ENCODE data around the gene TMEFF1. TPM values are rescaled to one million over a fixed set of nuclear protein-coding genes. Genes with fewer than 3 reads are reported as not detected.

TMEFF1 gene
- total and polyA plus RNA-seq, 4 donors = 0.01 to 0.77 (median 0.71) TPM; not detected in 1

DNA sequence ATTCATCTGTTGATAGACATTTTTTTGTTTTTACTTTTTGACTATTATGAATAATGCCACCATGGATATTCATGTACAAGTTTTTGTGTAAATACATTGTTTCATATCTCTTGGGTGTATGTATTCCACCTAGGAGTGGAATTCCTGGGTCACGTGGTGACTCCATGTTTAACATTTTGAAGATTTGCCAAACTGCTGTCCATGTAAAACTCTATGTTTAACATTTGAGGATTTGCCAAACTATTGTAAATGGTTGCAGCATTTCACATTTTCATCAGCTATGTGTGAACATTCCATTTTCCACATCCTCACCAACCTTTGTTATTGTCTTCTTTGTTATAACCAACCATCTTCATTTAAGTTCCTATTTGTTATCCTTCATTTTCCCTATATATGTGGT is 12.2 kb downstream of the TMEFF1 start:
- no peak for ATAC-seq (ENCODE audit: insufficient read depth, low FRiP score)
- no peak overlapping the region for H3K27ac ChIP-seq (ENCODE audit: low read depth in 1 of 2, low read length in 1 of 2)
- no peak overlapping the region for H3K9ac ChIP-seq (ENCODE audit: insufficient read depth in 1 of 2, low read length in 2 of 2)
- H3K36me3 ChIP-seq (ENCODE audit: control insufficient read depth in 4 of 4, insufficient read depth in 4 of 4, low read length in 4 of 4) = no peaks in the 10 kb centered on the region
- no peaks in the 10 kb centered on the region for H3K4me1 ChIP-seq (ENCODE audit: control insufficient read depth in 5 of 5, insufficient read depth in 5 of 5, low read length in 5 of 5)
- 71 to 82% methylated on average over 1 of the region's 1 CpG for WGBS, 2 donors
- no peak overlapping the region for H3K4me3 ChIP-seq
- no peaks in the 10 kb centered on the region for H3K27me3 ChIP-seq (ENCODE audit: control insufficient read depth in 3 of 3, insufficient read depth in 3 of 3, low read length in 2 of 3)
- no peaks in the 10 kb centered on the region for H3K9me3 ChIP-seq (ENCODE audit: control insufficient read depth in 4 of 4, insufficient read depth in 3 of 4, low read length in 3 of 4)
- DNase-seq = no peak
- TF ChIP-seq, protein P1, sequence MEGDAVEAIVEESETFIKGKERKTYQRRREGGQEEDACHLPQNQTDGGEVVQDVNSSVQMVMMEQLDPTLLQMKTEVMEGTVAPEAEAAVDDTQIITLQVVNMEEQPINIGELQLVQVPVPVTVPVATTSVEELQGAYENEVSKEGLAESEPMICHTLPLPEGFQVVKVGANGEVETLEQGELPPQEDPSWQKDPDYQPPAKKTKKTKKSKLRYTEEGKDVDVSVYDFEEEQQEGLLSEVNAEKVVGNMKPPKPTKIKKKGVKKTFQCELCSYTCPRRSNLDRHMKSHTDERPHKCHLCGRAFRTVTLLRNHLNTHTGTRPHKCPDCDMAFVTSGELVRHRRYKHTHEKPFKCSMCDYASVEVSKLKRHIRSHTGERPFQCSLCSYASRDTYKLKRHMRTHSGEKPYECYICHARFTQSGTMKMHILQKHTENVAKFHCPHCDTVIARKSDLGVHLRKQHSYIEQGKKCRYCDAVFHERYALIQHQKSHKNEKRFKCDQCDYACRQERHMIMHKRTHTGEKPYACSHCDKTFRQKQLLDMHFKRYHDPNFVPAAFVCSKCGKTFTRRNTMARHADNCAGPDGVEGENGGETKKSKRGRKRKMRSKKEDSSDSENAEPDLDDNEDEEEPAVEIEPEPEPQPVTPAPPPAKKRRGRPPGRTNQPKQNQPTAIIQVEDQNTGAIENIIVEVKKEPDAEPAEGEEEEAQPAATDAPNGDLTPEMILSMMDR (IDR thresholded peaks at IDR 0.05; ENCODE audit: control extremely low read depth, extremely low read depth) = no peak

DNA sequence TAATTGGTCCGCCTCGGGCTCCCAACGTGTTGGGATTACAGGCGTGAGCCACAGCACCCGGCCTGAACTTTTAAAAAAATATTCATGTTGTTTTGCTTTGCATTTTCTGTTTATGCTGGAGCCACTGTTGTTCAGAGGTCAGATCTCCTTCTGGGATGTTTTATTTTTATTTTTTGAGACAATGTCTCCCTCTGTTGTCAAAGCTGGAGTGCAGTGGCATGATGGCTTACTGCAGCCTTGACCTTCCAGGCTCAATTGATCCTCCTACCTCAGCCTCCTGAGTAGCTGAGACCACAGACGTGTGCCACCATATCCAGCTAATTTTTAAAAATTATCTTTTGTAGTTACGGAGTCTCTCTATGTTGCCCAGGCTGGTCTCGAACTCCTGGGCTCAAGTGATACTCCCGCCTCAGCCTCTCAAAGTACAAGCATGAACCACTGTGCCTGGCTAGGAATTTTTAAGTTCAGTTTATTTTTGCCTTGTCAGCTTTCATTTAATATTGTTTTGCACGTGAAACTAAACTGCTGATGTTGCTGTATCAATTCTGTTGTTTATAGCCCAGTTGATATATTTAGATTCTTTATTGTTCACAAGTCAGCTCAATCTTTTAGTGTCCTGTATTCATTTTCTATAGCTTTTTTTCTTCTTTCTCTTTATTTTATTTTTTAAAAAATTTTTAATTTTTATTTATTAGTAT is 13.7 kb downstream of the TMEFF1 start:
- Histone ChIP-seq H3K9ac (ENCODE audit: insufficient read depth in 1 of 2, low read length in 2 of 2) (no peak overlapping the region), H3K36me3 (ENCODE audit: control insufficient read depth in 4 of 4, insufficient read depth in 4 of 4, low read length in 4 of 4) (no peaks in the 10 kb centered on the region), H3K27ac (ENCODE audit: low read depth in 1 of 2, low read length in 1 of 2) (no peak overlapping the region), H3K9me3 (ENCODE audit: control insufficient read depth in 4 of 4, insufficient read depth in 3 of 4, low read length in 3 of 4) (no peaks in the 10 kb centered on the region), H3K4me3 (no peak overlapping the region), H3K4me1 (ENCODE audit: control insufficient read depth in 5 of 5, insufficient read depth in 5 of 5, low read length in 5 of 5) (no peaks in the 10 kb centered on the region), H3K27me3 (ENCODE audit: control insufficient read depth in 3 of 3, insufficient read depth in 3 of 3, low read length in 2 of 3) (no peaks in the 10 kb centered on the region)
- no peak for DNase-seq
- TF ChIP-seq, protein P1 (IDR thresholded peaks at IDR 0.05; ENCODE audit: control extremely low read depth, extremely low read depth) = no peak
- no peak for ATAC-seq (ENCODE audit: insufficient read depth, low FRiP score)
- WGBS, 2 donors = 91 to 92% methylated on average over 10 of the region's 10 CpGs

DNA sequence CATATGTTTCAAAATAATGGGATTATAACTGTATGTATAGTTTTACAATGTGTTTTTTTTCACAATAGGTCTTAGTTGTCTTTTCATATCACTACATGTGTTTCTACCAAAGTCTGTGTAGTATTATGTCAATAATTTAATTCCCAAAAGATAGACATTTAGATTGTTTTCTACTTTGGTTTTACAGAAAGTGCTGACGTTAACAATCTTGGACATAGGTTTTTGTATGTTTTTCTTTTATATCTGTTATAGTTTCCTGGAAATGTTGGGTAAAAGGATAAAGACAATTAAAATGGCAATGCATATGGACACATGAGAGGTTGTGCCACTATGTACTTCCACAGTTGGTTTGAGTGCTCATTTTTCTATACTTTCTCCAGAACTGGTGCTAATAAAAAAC is 15.2 kb downstream of the TMEFF1 start:
- Histone ChIP-seq H3K4me1 (ENCODE audit: control insufficient read depth in 5 of 5, insufficient read depth in 5 of 5, low read length in 5 of 5) (no peaks in the 10 kb centered on the region), H3K9me3 (ENCODE audit: control insufficient read depth in 4 of 4, insufficient read depth in 3 of 4, low read length in 3 of 4) (no peaks in the 10 kb centered on the region), H3K27me3 (ENCODE audit: control insufficient read depth in 3 of 3, insufficient read depth in 3 of 3, low read length in 2 of 3) (no peaks in the 10 kb centered on the region), H3K9ac (ENCODE audit: insufficient read depth in 1 of 2, low read length in 2 of 2) (no peak overlapping the region), H3K4me3 (no peak overlapping the region), H3K36me3 (ENCODE audit: control insufficient read depth in 4 of 4, insufficient read depth in 4 of 4, low read length in 4 of 4) (no peaks in the 10 kb centered on the region), H3K27ac (ENCODE audit: low read depth in 1 of 2, low read length in 1 of 2) (no peak overlapping the region)
- WGBS, 2 donors = 92 to 96% methylated on average over 1 of the region's 1 CpG
- no peak for DNase-seq
- TF ChIP-seq, protein P1 (IDR thresholded peaks at IDR 0.05; ENCODE audit: control extremely low read depth, extremely low read depth) = no peak
- ATAC-seq (ENCODE audit: insufficient read depth, low FRiP score) = no peak

DNA sequence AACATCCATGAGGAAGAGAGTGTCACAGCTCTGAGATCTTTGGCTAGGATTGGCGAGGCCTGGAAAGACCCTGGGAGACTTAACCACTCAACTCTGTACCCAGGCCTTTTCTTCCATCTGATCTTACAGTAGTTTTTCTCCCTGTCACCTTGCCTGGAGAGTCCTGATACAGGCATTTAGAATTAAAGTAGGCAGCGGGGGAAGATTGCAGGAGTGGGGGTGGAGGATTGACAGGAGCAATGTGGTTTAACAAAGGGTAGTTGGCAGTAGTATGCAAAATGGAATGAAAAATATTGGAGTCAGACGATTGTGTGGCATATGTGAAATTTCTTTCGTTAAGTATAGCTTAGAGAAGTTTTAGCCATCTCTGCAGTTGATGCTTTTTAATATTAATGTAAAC is 16.9 kb downstream of the TMEFF1 start:
- ATAC-seq (ENCODE audit: insufficient read depth, low FRiP score) (no peak), DNase-seq (no peak)
- no peaks in the 10 kb centered on the region for H3K36me3 ChIP-seq (ENCODE audit: control insufficient read depth in 4 of 4, insufficient read depth in 4 of 4, low read length in 4 of 4)
- TF ChIP-seq, protein P1 (IDR thresholded peaks at IDR 0.05; ENCODE audit: control extremely low read depth, extremely low read depth) = no peak
- WGBS, 2 donors = 86 to 87% methylated on average over 4 of the region's 4 CpGs
- no peak overlapping the region for H3K4me3 ChIP-seq
- no peaks in the 10 kb centered on the region for H3K27me3 ChIP-seq (ENCODE audit: control insufficient read depth in 3 of 3, insufficient read depth in 3 of 3, low read length in 2 of 3)
- H3K27ac ChIP-seq (ENCODE audit: low read depth in 1 of 2, low read length in 1 of 2) = no peak overlapping the region
- H3K4me1 ChIP-seq (ENCODE audit: control insufficient read depth in 5 of 5, insufficient read depth in 5 of 5, low read length in 5 of 5) = no peaks in the 10 kb centered on the region
- no peaks in the 10 kb centered on the region for H3K9me3 ChIP-seq (ENCODE audit: control insufficient read depth in 4 of 4, insufficient read depth in 3 of 4, low read length in 3 of 4)
- H3K9ac ChIP-seq (ENCODE audit: insufficient read depth in 1 of 2, low read length in 2 of 2) = no peak overlapping the region
